Measurements from ENCODE around the gene PHF13. TPM values are rescaled to one million over a fixed set of nuclear protein-coding genes. Genes with fewer than 3 reads are reported as not detected.

The PHF13 gene
- total and polyA plus RNA-seq, 9 of the 15 experiments (the other 6 are each of a cell fraction or from before 2014, with no cell fraction given), result 1.8 to 36.1 (median 11.7) TPM

GRCh38 chr1:6596351-6596750, 17.2 kb upstream of the PHF13 start (continued):
- TF ChIP-seq, protein P1, sequence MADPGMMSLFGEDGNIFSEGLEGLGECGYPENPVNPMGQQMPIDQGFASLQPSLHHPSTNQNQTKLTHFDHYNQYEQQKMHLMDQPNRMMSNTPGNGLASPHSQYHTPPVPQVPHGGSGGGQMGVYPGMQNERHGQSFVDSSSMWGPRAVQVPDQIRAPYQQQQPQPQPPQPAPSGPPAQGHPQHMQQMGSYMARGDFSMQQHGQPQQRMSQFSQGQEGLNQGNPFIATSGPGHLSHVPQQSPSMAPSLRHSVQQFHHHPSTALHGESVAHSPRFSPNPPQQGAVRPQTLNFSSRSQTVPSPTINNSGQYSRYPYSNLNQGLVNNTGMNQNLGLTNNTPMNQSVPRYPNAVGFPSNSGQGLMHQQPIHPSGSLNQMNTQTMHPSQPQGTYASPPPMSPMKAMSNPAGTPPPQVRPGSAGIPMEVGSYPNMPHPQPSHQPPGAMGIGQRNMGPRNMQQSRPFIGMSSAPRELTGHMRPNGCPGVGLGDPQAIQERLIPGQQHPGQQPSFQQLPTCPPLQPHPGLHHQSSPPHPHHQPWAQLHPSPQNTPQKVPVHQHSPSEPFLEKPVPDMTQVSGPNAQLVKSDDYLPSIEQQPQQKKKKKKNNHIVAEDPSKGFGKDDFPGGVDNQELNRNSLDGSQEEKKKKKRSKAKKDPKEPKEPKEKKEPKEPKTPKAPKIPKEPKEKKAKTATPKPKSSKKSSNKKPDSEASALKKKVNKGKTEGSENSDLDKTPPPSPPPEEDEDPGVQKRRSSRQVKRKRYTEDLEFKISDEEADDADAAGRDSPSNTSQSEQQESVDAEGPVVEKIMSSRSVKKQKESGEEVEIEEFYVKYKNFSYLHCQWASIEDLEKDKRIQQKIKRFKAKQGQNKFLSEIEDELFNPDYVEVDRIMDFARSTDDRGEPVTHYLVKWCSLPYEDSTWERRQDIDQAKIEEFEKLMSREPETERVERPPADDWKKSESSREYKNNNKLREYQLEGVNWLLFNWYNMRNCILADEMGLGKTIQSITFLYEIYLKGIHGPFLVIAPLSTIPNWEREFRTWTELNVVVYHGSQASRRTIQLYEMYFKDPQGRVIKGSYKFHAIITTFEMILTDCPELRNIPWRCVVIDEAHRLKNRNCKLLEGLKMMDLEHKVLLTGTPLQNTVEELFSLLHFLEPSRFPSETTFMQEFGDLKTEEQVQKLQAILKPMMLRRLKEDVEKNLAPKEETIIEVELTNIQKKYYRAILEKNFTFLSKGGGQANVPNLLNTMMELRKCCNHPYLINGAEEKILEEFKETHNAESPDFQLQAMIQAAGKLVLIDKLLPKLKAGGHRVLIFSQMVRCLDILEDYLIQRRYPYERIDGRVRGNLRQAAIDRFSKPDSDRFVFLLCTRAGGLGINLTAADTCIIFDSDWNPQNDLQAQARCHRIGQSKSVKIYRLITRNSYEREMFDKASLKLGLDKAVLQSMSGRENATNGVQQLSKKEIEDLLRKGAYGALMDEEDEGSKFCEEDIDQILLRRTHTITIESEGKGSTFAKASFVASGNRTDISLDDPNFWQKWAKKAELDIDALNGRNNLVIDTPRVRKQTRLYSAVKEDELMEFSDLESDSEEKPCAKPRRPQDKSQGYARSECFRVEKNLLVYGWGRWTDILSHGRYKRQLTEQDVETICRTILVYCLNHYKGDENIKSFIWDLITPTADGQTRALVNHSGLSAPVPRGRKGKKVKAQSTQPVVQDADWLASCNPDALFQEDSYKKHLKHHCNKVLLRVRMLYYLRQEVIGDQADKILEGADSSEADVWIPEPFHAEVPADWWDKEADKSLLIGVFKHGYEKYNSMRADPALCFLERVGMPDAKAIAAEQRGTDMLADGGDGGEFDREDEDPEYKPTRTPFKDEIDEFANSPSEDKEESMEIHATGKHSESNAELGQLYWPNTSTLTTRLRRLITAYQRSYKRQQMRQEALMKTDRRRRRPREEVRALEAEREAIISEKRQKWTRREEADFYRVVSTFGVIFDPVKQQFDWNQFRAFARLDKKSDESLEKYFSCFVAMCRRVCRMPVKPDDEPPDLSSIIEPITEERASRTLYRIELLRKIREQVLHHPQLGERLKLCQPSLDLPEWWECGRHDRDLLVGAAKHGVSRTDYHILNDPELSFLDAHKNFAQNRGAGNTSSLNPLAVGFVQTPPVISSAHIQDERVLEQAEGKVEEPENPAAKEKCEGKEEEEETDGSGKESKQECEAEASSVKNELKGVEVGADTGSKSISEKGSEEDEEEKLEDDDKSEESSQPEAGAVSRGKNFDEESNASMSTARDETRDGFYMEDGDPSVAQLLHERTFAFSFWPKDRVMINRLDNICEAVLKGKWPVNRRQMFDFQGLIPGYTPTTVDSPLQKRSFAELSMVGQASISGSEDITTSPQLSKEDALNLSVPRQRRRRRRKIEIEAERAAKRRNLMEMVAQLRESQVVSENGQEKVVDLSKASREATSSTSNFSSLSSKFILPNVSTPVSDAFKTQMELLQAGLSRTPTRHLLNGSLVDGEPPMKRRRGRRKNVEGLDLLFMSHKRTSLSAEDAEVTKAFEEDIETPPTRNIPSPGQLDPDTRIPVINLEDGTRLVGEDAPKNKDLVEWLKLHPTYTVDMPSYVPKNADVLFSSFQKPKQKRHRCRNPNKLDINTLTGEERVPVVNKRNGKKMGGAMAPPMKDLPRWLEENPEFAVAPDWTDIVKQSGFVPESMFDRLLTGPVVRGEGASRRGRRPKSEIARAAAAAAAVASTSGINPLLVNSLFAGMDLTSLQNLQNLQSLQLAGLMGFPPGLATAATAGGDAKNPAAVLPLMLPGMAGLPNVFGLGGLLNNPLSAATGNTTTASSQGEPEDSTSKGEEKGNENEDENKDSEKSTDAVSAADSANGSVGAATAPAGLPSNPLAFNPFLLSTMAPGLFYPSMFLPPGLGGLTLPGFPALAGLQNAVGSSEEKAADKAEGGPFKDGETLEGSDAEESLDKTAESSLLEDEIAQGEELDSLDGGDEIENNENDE (IDR thresholded peaks at IDR 0.05; ENCODE audit: low read depth, low read length), result no peak
- TF ChIP-seq, protein P2, sequence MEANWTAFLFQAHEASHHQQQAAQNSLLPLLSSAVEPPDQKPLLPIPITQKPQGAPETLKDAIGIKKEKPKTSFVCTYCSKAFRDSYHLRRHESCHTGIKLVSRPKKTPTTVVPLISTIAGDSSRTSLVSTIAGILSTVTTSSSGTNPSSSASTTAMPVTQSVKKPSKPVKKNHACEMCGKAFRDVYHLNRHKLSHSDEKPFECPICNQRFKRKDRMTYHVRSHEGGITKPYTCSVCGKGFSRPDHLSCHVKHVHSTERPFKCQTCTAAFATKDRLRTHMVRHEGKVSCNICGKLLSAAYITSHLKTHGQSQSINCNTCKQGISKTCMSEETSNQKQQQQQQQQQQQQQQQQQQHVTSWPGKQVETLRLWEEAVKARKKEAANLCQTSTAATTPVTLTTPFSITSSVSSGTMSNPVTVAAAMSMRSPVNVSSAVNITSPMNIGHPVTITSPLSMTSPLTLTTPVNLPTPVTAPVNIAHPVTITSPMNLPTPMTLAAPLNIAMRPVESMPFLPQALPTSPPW (CRISPR knock-in tag; IDR thresholded peaks at IDR 0.05), result no peak

Measured in K562 (cell line).